SK-N-SH (cell line): Measurements from ENCODE around the gene B4GALNT3. TPM values are rescaled to one million over a fixed set of nuclear protein-coding genes. Genes with fewer than 3 reads are reported as not detected.
A peak's percentile ranks its signal among the peaks of the same experiment; 100 is the strongest.

ENCODE experiments used
- CTCF ChIA-PET: fragments of 300-600, 350-600 bp; formaldehyde crosslinking; extraction: SDS; loops from one replicate; lab custom pipeline; 2021; lab: Yijun Ruan, JAX
- POLR2A ChIA-PET: fragments of 350-600 bp; sonication (Branson Sonifier 250); formaldehyde crosslinking; extraction: SDS; loops from one replicate; lab custom pipeline; 2020; ENCODE audit warnings: antibody characterized with exemption, inconsistent platforms; lab: Yijun Ruan, JAX
- DNase-seq: peaks from one replicate; pipeline ENCODE4 v3.0.0; 2012
- H2AFZ ChIP-seq: fragments of 200-600 bp; sonication (generic); 2 replicates; pipeline ENCODE4 v1.8.1; 2016; ENCODE audit warnings: antibody characterized with exemption, mild to moderate bottlenecking, low read depth
- H3F3A ChIP-seq: fragments of 200-600 bp; sonication (generic); replicated peaks from 2 replicates; pipeline ENCODE3; 2016; ENCODE audit warnings: antibody characterized with exemption, mild to moderate bottlenecking; ENCODE audit not compliant: insufficient read depth
- H3K27ac ChIP-seq, 2 experiments: fragments of 200-500 bp in 1 of 2; fragments of 200-600 bp in 1 of 2; sonication (Bioruptor generic) in 1 of 2; sonication (generic), shearing (Covaris generic) in 1 of 2; 2 replicates each; pipeline versions ENCODE4 v1.5.1 to v1.6.1; 2014 to 2016; ENCODE audit warnings: low read depth in 2 of 2, inconsistent platforms in 1 of 2, low read length in 1 of 2, mild to moderate bottlenecking in 1 of 2, mixed read lengths in 1 of 2
- H3K27me3 ChIP-seq: fragments of 200-600 bp; sonication (generic), shearing (Covaris generic); 2 replicates; pipeline ENCODE4 v1.6.1; 2016; ENCODE audit warnings: mixed run types; ENCODE audit not compliant: insufficient read depth
- H3K36me3 ChIP-seq, 2 experiments: fragments of 200-500 bp in 1 of 2; fragments of 200-600 bp in 1 of 2; sonication (Bioruptor generic) in 1 of 2; sonication (generic) in 1 of 2; replicated peaks in 1 of 2; 2 replicates each; pipeline versions ENCODE3 to v1.5.1; 2014 to 2016; ENCODE audit warnings: low read length in 1 of 2, mild to moderate bottlenecking in 1 of 2; ENCODE audit not compliant: insufficient read depth in 2 of 2, control insufficient read depth in 1 of 2
- H3K4me1 ChIP-seq, 2 experiments: fragments of 200-500 bp in 1 of 2; fragments of 200-600 bp in 1 of 2; sonication (Bioruptor generic) in 1 of 2; sonication (generic), shearing (Covaris generic) in 1 of 2; 2 replicates each; pipeline versions ENCODE4 v1.5.1 to v1.6.1; 2014 to 2016; ENCODE audit warnings: low read depth in 1 of 2, low read length in 1 of 2, mixed run types in 1 of 2; ENCODE audit not compliant: insufficient read depth in 2 of 2, control insufficient read depth in 1 of 2
- H3K4me2 ChIP-seq: fragments of 200-600 bp; sonication (generic), shearing (Covaris generic); 2 replicates; pipeline ENCODE4 v1.6.1; 2017; ENCODE audit warnings: mixed run types
- H3K4me3 ChIP-seq, 2 experiments: fragments of 200-500 bp in 1 of 2; fragments of 200-600 bp in 1 of 2; sonication (Bioruptor generic) in 1 of 2; sonication (generic), shearing (Covaris generic) in 1 of 2; 2 replicates each; pipeline versions ENCODE4 v1.5.1 to v1.8.1; 2014 to 2016; ENCODE audit warnings: low read depth in 2 of 2, inconsistent platforms in 1 of 2, low read length in 1 of 2, mild to moderate bottlenecking in 1 of 2, mixed read lengths in 1 of 2, moderate library complexity in 1 of 2
- H3K79me2 ChIP-seq: fragments of 200-600 bp; sonication (generic); 2 replicates; pipeline ENCODE4 v1.8.1; 2017; ENCODE audit warnings: mild to moderate bottlenecking; ENCODE audit not compliant: insufficient read depth
- H3K9ac ChIP-seq: fragments of 200-600 bp; sonication (generic); 2 replicates; pipeline ENCODE4 v1.6.1; 2017; ENCODE audit warnings: mixed run types
- H3K9me2 ChIP-seq: fragments of 200-600 bp; sonication (generic); 2 replicates; pipeline ENCODE4 v1.6.1; 2017; ENCODE audit warnings: mixed run types
- H3K9me3 ChIP-seq: fragments of 200-600 bp; sonication (generic); 2 replicates; pipeline ENCODE4 v1.6.1; 2017; ENCODE audit warnings: mixed run types, mild to moderate bottlenecking, moderate library complexity
- H4K20me1 ChIP-seq: fragments of 200-600 bp; sonication (generic); 2 replicates; pipeline ENCODE4 v1.6.1; 2017; ENCODE audit warnings: mild to moderate bottlenecking, mixed run types; ENCODE audit not compliant: insufficient read depth
- CHD2 ChIP-seq: fragments of 150-350 bp; IDR thresholded peaks from 2 replicates; pipeline ENCODE4 v1.6.1; 2018; ENCODE audit warnings: low read length; ENCODE audit not compliant: partially characterized antibody
- ELF1 ChIP-seq: IDR thresholded peaks from 2 replicates; pipeline ENCODE4 v1.4.0; 2012
- FOSL2 ChIP-seq: IDR thresholded peaks from 2 replicates; pipeline ENCODE4 v1.4.0; 2012; ENCODE audit warnings: low read depth, mild to moderate bottlenecking, moderate library complexity, borderline replicate concordance
- FOXJ3 ChIP-seq: sonication (generic); formaldehyde crosslinking; IDR thresholded peaks from 2 replicates; pipeline ENCODE4 v1.5.1; 2020; ENCODE audit warnings: mild to moderate bottlenecking, missing genetic modification reagents
- JUND ChIP-seq: IDR thresholded peaks from 2 replicates; pipeline ENCODE4 v1.4.0; 2012
- MAX ChIP-seq: IDR thresholded peaks from 2 replicates; pipeline ENCODE4 v1.4.0; 2012; ENCODE audit warnings: low read depth
- NFIC ChIP-seq: IDR thresholded peaks from 2 replicates; pipeline ENCODE4 v1.4.0; 2012; ENCODE audit warnings: borderline replicate concordance
- NRF1 ChIP-seq: IDR thresholded peaks from 2 replicates; pipeline ENCODE4 v1.6.1; 2012; ENCODE audit warnings: low read depth, mild to moderate bottlenecking, low read length
- RAD21 ChIP-seq: IDR thresholded peaks from 2 replicates; pipeline ENCODE4 v1.6.1; 2012; ENCODE audit warnings: mild to moderate bottlenecking, low read length
- RCOR1 ChIP-seq: fragments of 150-350 bp; IDR thresholded peaks from 2 replicates; pipeline ENCODE4 v1.6.1; 2017; ENCODE audit warnings: antibody characterized with exemption, low read length
- RFX5 ChIP-seq: IDR thresholded peaks from 2 replicates; pipeline ENCODE4 v1.6.1; 2012; ENCODE audit warnings: mild to moderate bottlenecking, improper control_type of control experiment, low read length
- RXRA ChIP-seq: IDR thresholded peaks from 2 replicates; pipeline ENCODE4 v1.4.0; 2012; ENCODE audit warnings: low read depth, mild to moderate bottlenecking, borderline replicate concordance
- SIN3A ChIP-seq: IDR thresholded peaks from 2 replicates; pipeline ENCODE4 v1.6.1; 2012; ENCODE audit warnings: low read depth, mild to moderate bottlenecking, low read length, moderate library complexity, borderline replicate concordance
- TEAD4 ChIP-seq: IDR thresholded peaks from 2 replicates; pipeline ENCODE4 v1.4.0; 2012; ENCODE audit warnings: mild to moderate bottlenecking, borderline replicate concordance; ENCODE audit not compliant: insufficient read depth
- USF2 ChIP-seq: fragments of 150-350 bp; IDR thresholded peaks from 2 replicates; pipeline ENCODE4 v1.6.1; 2017; ENCODE audit warnings: antibody characterized with exemption, low read length, low read depth, borderline replicate concordance
- YY1 ChIP-seq: IDR thresholded peaks from 2 replicates; pipeline ENCODE4 v1.4.0; 2012; ENCODE audit warnings: low read depth, mild to moderate bottlenecking
- ZBTB33 ChIP-seq: IDR thresholded peaks from 2 replicates; pipeline ENCODE4 v1.4.0; 2012; ENCODE audit warnings: low read depth, borderline replicate concordance
- WGBS: methylation state at CpG from one replicate; pipeline ENCODE4 v1.1.6; 2017; ENCODE audit warnings: low lambda C conversion rate; 5-methylcytosine and 5-hydroxymethylcytosine counted together
- polyA plus RNA-seq, 3 experiments: library from polyadenylated mRNA; depleted of rRNA; stranded (reverse); fragments of >200 nt; gene quantifications; 2 replicates each; pipeline ENCODE4 v1.2.3, GENCODE V29; 2012
- TF ChIP-seq, protein P1 (sequence below): fragments of 200-600 bp; sonication (generic); IDR thresholded peaks from 2 replicates; pipeline ENCODE4 v1.6.1; 2017; ENCODE audit warnings: antibody characterized with exemption, mild to moderate bottlenecking, moderate library complexity
- TF ChIP-seq, protein P2 (sequence below): IDR thresholded peaks from 2 replicates; pipeline ENCODE4 v1.4.0; 2012; ENCODE audit warnings: low read depth, borderline replicate concordance

B4GALNT3 gene
- polyA plus RNA-seq, 1 of the 3 experiments (the other 2 are of a cell fraction) = 0.53 TPM

- Histone ChIP-seq H3K9me2 (no peaks in the 10 kb centered on the region), H4K20me1 (no peaks in the 10 kb centered on the region), H3K27ac (no peak overlapping the region), H3K4me2 (no peak overlapping the region), H3K9ac (no peak overlapping the region), H3K36me3 (no peaks in the 10 kb centered on the region)
- ChIA-PET POLR2A (no interaction called here), CTCF (interaction anchor here (17.8 kb wide), 1 partner anchor 96 kb away, joined by 560 read pairs; the partner anchor contains the start of gene B4GALNT3)
- 73% methylated on average over 6 of the region's 6 CpGs for WGBS
- DNase-seq = no peak
- TF ChIP-seq FOXJ3 (CRISPR knock-in tag) (no peak), YY1 (no peak), MAX (no peak), FOSL2 (no peak), NRF1 (no peak), TEAD4 (no peak), NFIC (no peak), JUND (no peak), ZBTB33 (no peak), ELF1 (no peak)
- TF ChIP-seq, protein P1, sequence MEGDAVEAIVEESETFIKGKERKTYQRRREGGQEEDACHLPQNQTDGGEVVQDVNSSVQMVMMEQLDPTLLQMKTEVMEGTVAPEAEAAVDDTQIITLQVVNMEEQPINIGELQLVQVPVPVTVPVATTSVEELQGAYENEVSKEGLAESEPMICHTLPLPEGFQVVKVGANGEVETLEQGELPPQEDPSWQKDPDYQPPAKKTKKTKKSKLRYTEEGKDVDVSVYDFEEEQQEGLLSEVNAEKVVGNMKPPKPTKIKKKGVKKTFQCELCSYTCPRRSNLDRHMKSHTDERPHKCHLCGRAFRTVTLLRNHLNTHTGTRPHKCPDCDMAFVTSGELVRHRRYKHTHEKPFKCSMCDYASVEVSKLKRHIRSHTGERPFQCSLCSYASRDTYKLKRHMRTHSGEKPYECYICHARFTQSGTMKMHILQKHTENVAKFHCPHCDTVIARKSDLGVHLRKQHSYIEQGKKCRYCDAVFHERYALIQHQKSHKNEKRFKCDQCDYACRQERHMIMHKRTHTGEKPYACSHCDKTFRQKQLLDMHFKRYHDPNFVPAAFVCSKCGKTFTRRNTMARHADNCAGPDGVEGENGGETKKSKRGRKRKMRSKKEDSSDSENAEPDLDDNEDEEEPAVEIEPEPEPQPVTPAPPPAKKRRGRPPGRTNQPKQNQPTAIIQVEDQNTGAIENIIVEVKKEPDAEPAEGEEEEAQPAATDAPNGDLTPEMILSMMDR = no peak
- TF ChIP-seq, all 33 proteins: peak for 0
- Histone ChIP-seq H3F3A (no peaks in the 10 kb centered on the region), H3K27me3 (no peaks in the 10 kb centered on the region; the same call in 1 of the 2 replicates), H3K4me3 (no peak overlapping the region), H3K79me2 (no peaks in the 10 kb centered on the region), H2AFZ (no peak overlapping the region), H3K4me1 (peaks cover 0 to 23% of the 10 kb centered on the region in 2 experiments; a peak in 1 of 4 replicates), H3K9me3 (no peaks in the 10 kb centered on the region)
Measured at GRCh38 chr12:545835-546234, 86.1 kb downstream of the B4GALNT3 start.

GRCh38 chr12:546265-546919 is 86.7 kb downstream of the B4GALNT3 start:
- no peak overlapping the region for H2AFZ ChIP-seq
- H3K36me3 ChIP-seq = no peaks in the 10 kb centered on the region
- no peaks in the 10 kb centered on the region for H3F3A ChIP-seq
- no peak for DNase-seq
- no peaks in the 10 kb centered on the region; the same call in 1 of the 2 replicates for H3K27me3 ChIP-seq
- H3K4me3 ChIP-seq = peak overlapping the region; percentile 28 to 49
- H3K9ac ChIP-seq = no peak overlapping the region
- H3K27ac ChIP-seq = no peak overlapping the region
- WGBS = 61% methylated on average over 19 of the region's 41 CpGs
- H4K20me1 ChIP-seq = no peaks in the 10 kb centered on the region
- no peaks in the 10 kb centered on the region for H3K9me3 ChIP-seq
- ChIA-PET POLR2A (no interaction called here), CTCF (interaction anchor here (0.6 to 17.8 kb wide), 36 partner anchors 10 to 1707 kb away, joined by 3 to 560 read pairs (median 5); partner anchors contain the start of genes B4GALNT3 and CCDC77)
- H3K4me1 ChIP-seq = peaks cover 0 to 20% of the 10 kb centered on the region in 2 experiments; a peak in 1 of 4 replicates
- H3K9me2 ChIP-seq = no peaks in the 10 kb centered on the region
- H3K4me2 ChIP-seq = peak overlapping the region; percentile 60
- H3K79me2 ChIP-seq = no peaks in the 10 kb centered on the region
- TF ChIP-seq RAD21 = no peak
- TF ChIP-seq CHD2 = no peak
- TF ChIP-seq RCOR1 = no peak
- TF ChIP-seq YY1 = no peak
- no peak for TF ChIP-seq TEAD4
- TF ChIP-seq USF2 = no peak
- no peak for TF ChIP-seq ZBTB33
- TF ChIP-seq JUND = no peak
- TF ChIP-seq, protein P2, sequence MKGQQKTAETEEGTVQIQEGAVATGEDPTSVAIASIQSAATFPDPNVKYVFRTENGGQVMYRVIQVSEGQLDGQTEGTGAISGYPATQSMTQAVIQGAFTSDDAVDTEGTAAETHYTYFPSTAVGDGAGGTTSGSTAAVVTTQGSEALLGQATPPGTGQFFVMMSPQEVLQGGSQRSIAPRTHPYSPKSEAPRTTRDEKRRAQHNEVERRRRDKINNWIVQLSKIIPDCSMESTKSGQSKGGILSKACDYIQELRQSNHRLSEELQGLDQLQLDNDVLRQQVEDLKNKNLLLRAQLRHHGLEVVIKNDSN = no peak
- no peak for TF ChIP-seq ELF1
- TF ChIP-seq RXRA = no peak
- TF ChIP-seq RFX5 = no peak
- no peak for TF ChIP-seq SIN3A
